Transverse colon (tissue), 3 donors: ENCODE data around the gene GALNT6.

Experiments used
- EP300 ChIP-seq: sonication (generic); formaldehyde crosslinking; IDR thresholded peaks from one replicate; pipeline ENCODE4 v1.6.1; 2017; ENCODE audit warnings: antibody characterized with exemption, low read depth
- POLR2A ChIP-seq: fragments of 450-650 bp; IDR thresholded peaks from one replicate; pipeline ENCODE4 v1.6.1; 2016; ENCODE audit warnings: antibody characterized with exemption, mild to moderate bottlenecking, moderate library complexity
- TF ChIP-seq, protein P1 (sequence below), 5 experiments: fragments of 200-600 bp in 3 of 5; fragments of 450-650 bp in 2 of 5; sonication (generic) in 3 of 5; IDR thresholded peaks; 1 replicate in 2 of 5; 2 replicates in 3 of 5; pipeline ENCODE4 v1.5.1; 2016 to 2017; ENCODE audit warnings: antibody characterized with exemption in 5 of 5, inconsistent platforms in 3 of 5, mild to moderate bottlenecking in 2 of 5, moderate library complexity in 1 of 5

DNA sequence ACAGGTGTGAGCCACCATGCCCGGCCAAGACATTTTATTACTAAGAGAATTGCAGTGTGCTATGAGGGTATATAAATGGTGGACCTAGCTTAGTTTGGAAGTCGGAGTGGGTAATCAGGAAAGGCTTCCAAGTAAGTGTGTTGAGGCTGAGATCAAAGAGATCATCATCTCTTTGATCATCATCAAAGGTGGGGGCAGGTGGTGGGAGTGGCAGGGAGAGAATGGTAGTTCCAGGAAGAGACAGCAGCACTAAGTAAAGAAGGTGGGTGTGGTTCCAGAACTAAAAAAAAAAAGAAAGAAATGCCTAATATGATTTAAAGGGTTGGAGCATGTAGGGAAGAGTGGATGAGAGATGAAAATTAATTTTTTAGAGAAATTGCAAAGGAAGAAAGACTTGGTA, 48.1 kb upstream of the GALNT6 start:
- TF ChIP-seq, protein P1, sequence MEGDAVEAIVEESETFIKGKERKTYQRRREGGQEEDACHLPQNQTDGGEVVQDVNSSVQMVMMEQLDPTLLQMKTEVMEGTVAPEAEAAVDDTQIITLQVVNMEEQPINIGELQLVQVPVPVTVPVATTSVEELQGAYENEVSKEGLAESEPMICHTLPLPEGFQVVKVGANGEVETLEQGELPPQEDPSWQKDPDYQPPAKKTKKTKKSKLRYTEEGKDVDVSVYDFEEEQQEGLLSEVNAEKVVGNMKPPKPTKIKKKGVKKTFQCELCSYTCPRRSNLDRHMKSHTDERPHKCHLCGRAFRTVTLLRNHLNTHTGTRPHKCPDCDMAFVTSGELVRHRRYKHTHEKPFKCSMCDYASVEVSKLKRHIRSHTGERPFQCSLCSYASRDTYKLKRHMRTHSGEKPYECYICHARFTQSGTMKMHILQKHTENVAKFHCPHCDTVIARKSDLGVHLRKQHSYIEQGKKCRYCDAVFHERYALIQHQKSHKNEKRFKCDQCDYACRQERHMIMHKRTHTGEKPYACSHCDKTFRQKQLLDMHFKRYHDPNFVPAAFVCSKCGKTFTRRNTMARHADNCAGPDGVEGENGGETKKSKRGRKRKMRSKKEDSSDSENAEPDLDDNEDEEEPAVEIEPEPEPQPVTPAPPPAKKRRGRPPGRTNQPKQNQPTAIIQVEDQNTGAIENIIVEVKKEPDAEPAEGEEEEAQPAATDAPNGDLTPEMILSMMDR (IDR thresholded peaks at IDR 0.05), result no peak
- TF ChIP-seq POLR2A (no peak), EP300 (no peak)
